AG10803 (cell line): Measurements from ENCODE around the gene ENG.
A peak's percentile ranks its signal among the peaks of the same experiment; 100 is the strongest.

ENCODE experiments used
- DNase-seq: peaks from one replicate; pipeline ENCODE4 v3.0.0; 2010; ENCODE audit warnings: low read depth
- H3K4me3 ChIP-seq: 2 replicates; pipeline ENCODE4 v1.5.1; 2011; ENCODE audit warnings: mild to moderate bottlenecking, low read length, control low read depth
- CTCF ChIP-seq: conservative IDR thresholded peaks from 2 replicates; pipeline ENCODE4 v1.5.1; 2011; ENCODE audit warnings: mild to moderate bottlenecking, low read length, control low read depth, inconsistent platforms

Gene ENG

GRCh38 chr9:127860779-127861178, 6.3 kb upstream of the ENG start:
- no peak overlapping the region for H3K4me3 ChIP-seq
- no peak for TF ChIP-seq CTCF
- no peak for DNase-seq

- no peak for TF ChIP-seq CTCF
- H3K4me3 ChIP-seq: no peak overlapping the region
- DNase-seq: no peak
Measured at GRCh38 chr9:127860260-127860659, 5.8 kb upstream of the ENG start.

GRCh38 chr9:127858041-127858512, 3.6 kb upstream of the ENG start:
- TF ChIP-seq CTCF: no peak
- no peak overlapping the region for H3K4me3 ChIP-seq
- peak; percentile 22 for DNase-seq

- DNase-seq: no peak
- TF ChIP-seq CTCF: no peak
- H3K4me3 ChIP-seq: no peak overlapping the region
Measured at GRCh38 chr9:127857278-127857677, 2.8 kb upstream of the ENG start.

- no peak for DNase-seq
- H3K4me3 ChIP-seq: no peak overlapping the region
- no peak for TF ChIP-seq CTCF
Measured at GRCh38 chr9:127856729-127857116, 2.3 kb upstream of the ENG start.

- no peak for DNase-seq
- H3K4me3 ChIP-seq: no peak overlapping the region
- no peak for TF ChIP-seq CTCF
Measured at GRCh38 chr9:127856094-127856728, 1.8 kb upstream of the ENG start.

GRCh38 chr9:127855522-127855921, 1.1 kb upstream of the ENG start:
- TF ChIP-seq CTCF: no peak
- H3K4me3 ChIP-seq: no peak overlapping the region
- DNase-seq: no peak
